Fibroblast of skin of back (primary cell): ENCODE results near the gene KDM4B.
"Not testable (repeated sequence)": the region's sequence is repeated elsewhere in the genome, so short reads cannot be mapped to it uniquely, and the experiment has no call there.

Experiments used
- DNase-seq: peaks from one replicate; pipeline ENCODE4 v3.0.0-alpha.2; 2013

KDM4B gene

DNA sequence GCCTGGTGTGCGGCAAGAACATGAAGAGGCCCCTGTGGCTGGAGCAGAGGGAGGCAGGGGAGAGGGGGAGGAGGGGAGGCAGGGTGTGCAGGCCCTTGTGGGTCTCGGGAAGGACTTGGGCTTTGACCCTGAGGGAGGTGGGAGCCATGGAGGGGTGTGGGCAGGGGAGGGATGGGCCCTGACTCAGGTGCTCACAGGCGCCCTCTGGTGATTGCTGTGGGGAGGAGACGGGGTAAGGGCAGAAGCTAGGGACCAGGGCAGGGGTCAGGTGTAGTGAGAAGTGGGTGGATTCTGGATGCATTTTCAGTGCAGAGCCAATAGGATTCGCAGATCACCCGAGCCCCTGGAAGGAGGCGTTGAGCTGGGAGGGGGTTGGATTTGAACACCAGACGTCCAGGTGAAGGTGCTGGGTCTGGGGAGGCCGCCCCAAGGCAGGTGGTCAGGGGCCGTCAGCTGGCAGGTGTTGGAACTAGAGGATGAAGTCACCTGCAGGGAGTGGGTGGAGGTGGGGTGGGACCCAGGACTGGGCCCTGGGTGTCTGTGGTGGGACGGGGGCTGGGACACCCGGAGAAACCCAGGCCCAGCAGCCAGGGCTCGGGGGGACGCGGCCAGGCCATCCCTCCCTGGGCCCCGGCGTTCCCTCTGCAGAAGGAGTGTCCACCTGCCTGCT is 185.4 kb downstream of the KDM4B start:
- peak; percentile 14 for DNase-seq

DNA sequence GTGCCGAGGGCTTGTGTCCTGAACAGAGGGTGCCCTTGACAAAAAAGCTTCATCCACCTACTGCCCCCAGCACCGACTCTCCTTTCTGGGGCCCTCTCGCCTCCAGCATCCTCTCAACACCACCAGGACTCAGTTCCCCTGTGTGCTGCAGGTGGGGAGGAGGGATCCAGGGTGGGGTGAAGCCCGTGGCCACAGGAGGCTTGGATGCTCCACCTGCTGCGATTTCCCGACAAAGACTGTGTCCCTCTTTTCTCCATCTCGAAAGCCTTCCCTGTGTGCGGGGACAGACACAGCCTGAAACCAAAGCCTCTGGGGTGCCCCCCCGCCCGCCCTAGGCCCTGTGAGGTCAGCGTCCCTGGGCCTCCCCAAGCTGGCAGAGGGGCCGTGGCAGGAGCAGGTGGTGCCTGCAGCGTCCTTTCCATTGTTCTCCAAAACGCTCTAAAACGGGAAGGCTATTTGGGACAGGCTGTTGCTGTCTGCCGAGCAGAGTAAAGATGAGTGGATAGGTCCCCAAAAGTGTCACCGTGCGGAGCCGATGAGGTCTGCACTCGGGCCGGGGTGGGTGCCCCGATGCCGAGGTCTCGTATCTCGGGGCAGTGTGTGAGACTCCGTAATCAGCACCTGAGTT is 186.0 kb downstream of the KDM4B start:
- DNase-seq, result no peak

DNA sequence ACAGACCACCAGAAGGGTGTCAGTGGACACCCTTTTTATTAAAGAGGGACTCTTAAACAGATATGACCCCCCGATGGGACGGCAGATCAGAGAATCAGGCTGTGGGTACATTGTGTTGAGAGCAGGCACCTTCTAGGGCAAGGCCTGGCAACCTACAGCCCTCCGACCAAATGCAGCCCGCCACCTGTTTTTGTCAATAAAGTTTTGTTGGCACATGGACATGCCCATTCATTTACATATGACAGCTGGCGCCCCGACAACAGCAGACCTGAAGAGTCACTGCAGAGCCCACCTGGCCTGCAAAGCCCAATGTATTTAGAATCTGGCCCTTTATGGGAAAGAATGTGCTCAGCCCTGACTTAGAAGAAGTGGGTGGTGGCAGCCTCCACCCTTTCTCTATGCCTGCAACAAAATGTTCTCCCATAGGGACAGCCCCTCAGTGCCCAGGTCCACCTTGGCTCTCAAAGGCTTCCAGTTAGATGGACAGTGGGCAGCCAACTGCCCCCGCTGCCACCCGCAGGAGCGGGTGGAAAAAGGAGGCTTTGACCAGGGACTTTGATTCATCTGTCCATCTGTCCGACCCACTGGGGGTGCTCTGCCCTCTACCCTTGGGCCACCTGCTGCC is 186.8 kb downstream of the KDM4B start:
- DNase-seq, result no peak

DNA sequence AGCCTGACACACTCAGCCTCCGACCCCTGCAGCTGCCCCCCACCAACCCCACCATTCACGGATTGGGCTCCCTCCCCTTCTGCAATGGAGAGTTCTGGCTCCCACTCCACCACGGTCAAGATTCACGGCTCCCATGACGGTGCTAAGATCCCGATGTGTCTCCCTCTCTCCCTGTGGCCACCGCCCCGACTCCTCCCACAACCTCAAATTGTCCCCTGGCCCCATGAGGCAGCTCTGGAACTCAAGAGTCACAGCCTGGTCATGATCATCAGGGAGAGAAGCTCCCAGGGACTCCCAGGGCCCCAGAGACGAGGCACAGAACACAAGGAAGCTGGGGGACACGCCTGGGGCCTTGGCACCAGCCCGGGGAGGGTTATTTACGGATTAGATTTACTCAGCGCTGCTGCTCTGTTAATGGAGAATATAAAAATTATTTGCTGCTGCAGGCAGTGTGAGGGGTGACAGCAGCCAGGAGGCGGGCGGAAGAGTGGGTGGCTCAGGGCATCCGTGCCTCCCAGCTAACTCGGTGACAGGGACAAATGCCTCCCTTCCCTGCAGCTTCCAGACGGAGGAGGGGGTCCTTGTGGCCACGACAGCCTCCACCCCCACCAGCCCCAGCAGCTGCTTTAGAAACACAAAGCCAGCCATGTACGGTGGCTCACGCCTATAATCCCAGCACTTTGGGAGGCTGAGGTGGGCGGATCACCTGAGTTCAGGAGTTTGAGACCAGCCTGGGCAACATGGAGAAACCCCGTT is 187.5 kb downstream of the KDM4B start:
- peak; percentile 38 for DNase-seq

DNA sequence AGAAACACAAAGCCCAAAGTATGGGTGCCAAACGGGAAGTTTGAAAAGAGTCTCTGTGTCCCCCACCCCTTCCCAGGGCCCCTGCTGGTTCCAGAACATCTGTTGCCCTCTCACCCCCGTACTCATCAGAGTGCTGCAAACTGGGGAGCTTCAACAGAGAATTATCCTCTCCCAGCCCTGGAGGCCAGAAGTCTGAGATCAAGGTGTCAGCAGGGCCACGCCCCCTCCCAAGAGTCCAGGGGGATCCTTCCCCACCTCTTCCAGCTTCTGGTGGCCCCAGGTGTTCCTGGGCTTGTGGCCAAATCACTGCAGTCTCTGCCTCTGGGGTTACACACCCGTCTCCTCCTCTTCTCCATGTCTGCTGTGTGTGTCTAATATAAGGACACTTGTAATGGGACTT is 188.3 kb downstream of the KDM4B start:
- no peak for DNase-seq

DNA sequence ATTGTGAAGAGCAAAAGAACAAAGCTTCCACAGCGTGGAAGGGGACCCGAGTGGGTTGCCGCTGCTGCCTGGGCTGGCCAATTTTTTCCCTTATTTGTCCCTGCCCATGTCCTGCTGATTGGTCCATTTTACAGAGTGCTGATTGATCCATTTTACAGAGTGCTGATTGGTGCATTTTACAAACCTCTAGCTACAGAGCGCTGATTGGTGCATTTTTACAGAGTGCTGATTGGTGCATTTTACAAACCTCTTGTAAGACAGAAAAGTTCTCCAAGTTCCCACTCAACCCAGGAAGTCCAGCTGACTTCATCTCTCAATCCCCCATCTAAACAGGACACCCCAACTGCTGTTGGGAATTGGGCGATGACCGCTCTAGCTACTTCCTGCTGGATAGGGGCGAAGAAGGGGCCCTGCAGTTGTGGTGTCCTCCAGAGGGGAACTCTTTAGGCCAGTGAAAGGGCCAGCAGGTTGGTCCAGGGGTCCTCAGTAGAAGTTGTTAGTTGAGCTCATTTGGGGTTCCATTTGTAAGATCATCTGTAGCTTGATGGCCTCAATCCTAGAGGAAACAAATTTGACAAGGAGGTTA is 189.7 kb downstream of the KDM4B start:
- not testable (repeated sequence) for DNase-seq

DNA sequence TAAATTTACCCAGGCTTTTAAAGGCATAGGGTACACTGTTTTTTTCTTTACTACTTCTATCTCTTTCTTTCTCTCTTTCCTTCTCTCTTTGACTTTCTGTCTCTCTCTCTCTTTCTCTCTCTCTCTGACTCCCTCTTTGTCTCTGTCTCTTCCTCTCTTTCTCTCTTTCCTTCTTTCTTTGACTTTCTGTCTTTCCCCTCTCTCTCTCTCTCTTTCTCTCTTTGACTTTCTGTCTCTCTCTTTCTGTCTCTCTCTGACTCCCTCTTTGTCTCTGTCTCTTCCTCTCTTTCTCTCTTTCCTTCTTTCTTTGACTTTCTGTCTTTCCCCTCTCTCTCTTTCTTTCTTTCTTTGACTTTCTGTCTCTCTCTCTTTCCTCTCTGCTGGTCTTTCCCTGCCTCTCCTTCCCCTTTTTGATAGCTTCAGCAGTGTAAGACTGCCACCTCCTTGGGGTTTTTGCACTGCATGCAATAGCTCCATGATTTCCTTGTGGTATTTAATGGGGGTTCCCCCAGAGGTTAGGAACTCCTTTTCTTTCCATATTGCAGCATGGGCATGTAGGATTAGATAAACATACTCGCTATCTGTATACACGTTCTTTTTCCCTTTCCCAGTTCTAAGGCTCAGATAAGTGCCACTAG is 191.4 kb downstream of the KDM4B start:
- DNase-seq, result not testable (repeated sequence)

DNA sequence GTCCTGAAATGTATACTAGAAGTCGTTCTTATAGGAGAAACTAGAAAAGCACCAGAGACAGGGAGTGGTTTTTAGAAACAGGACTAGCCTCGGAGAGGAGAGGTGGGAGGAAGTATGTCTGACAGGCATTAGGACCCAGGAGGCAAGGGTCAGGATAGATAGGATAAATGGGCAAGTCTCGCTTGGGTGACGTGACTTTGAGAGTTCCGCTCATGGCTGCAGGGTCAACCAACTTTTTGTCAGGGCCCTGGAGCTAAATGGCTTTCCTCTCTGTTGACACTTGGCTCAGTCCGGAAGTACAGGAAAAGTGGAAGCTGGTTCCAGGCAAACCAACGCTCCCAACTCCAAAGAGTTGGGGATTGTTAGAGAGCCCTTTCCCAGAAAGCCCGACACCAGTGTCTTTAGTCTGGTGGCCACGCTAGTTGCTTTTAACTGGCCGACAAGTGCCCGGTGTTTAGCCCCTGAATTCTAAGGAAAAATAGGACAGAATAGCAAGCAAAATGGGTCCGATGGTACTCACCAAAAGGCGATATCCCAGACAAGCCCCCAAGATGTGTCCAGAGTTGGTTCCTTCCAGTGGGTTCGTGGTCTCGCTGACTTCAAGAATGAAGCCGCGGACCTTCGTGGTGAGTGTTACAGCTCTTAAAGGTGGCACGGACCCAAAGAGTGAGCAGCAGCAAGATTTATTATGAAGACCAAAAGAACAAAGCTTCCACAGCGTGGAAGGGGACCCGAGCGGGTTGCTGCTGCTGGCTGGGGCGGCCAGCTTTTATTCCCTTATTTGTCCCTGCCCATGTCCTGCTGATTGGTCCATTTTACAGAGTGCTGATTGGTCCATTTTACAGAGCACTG is 196.2 kb downstream of the KDM4B start:
- not testable (repeated sequence) for DNase-seq

DNA sequence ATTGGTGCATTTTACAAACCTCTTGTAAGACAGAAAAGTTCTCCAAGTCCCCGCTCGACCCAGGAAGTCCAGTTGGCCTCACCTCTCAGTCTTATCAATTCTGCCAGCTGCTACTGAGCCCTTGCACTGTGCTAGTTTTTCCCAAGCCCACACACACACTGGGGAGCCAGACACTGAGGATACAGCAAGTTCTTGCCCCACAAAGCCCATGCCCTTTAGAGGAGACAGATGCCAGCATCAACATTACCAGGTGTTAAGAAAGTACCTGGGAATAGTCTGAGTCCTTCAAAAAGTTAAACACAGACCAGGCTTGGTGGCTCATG is 196.7 kb downstream of the KDM4B start:
- no peak for DNase-seq

DNA sequence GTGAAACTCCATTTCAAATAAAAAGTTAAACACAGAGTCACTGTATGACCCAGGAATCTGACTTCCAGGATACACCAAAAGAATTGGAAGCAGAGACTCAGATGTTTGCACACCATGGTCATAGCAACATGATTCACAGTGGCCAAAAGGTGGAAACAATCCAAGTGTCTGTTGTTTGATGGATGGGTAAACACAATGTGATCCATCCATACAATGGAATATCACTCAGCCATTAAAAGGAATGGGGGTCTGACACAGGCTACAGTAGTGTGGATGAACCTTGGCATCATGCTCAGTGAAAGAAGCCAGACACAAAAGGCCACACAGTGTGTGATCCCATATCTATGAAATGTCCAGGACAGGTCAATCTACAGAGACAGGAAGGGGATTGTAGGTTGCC is 197.3 kb downstream of the KDM4B start:
- peak; percentile 66 for DNase-seq

DNA sequence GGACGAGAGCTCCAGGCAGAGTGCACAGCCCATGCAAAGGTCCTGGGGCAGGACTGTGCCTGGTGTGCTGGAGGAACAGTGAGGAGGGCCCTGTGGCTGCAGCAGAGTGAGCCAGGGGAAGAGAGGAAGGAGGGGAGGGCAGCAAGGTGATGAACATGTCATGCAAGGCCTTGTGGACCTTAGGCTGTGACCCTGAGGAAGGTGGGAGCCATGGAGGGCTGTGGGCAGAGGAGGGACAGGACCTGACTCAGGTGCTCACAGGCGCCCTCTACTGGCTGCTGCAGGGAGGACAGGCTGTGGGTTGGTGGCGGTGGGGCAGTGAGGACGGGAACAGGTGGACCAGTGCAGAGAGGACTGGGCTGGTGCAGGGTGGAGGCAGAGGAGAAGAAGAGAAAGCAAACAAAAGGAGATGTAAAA is 201.4 kb downstream of the KDM4B start:
- DNase-seq, result no peak

DNA sequence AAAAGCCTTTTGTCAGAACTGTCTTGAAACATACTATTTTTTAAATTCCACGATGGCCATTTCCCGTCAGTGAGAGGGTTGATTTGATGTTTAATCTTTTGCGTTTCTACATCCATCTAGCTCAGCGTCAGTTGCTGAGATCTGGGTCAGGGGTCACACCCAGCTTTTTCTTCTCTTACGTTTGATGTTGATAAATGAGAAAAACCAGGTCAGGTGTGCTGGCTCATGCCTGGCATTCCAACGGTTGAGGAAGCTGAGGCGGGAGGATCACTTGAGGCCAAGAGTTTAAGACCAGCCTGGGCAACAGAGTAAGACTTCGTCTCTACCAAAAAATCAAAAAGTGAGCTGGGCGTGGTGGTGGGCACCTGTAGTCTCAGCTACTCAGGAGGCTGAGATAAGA is 202.8 kb downstream of the KDM4B start:
- DNase-seq, result no peak

DNA sequence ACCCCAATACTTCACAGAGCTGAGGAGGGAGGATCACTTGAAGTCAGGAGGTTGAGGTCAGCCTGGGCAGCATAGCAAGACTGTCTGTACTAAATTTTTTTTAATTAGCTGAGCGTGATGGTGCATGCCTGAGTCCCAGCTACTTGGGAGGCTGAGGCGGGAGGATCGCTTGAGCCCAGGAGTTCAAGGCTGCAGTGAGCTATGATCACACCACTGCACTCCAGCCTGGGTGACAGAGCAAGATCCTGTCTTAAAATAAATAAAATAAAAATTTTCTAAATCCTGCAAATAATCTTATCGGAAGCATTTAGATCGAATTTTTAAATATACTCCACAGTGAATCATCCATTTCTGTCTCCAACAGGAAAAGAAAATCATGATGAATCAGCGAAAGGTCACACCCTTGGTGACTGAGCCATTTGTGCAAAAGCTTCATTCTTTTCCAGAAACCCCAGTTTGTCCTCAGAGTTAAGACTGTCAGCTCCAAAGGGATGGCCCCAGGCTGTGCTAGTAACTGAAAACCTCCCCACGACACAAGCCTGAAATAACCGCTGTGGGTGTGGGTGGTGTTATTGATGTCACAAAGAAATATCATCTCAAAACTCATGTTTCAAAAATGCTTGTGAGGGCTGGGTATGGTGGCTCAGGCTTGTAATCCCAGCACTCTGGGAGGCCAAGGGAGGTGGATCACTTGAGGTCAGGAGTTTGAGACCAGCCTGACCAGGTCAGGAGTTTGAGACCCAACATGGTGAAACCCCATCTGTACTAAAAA is 204.1 kb downstream of the KDM4B start:
- DNase-seq, result peak; percentile 100

DNA sequence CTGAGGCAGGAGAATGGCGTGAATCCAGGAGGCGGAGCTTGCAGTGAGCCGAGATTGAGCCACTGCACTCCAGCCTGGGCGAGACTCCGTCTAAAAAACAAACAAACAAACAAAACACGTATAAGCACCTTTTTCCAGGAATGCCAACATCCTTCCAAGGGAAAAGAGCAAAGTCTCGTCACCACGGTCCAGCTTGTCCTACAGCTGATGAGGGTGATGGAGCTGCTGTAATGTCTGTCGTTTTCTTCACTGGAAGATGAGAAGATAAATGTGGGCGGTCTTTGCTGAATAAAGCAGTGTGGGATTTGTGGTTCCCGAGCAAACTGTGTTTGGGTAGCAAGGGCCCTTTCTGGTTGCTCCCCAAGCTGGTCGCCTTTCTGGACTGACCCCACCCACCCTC is 205.1 kb downstream of the KDM4B start:
- no peak for DNase-seq

DNA sequence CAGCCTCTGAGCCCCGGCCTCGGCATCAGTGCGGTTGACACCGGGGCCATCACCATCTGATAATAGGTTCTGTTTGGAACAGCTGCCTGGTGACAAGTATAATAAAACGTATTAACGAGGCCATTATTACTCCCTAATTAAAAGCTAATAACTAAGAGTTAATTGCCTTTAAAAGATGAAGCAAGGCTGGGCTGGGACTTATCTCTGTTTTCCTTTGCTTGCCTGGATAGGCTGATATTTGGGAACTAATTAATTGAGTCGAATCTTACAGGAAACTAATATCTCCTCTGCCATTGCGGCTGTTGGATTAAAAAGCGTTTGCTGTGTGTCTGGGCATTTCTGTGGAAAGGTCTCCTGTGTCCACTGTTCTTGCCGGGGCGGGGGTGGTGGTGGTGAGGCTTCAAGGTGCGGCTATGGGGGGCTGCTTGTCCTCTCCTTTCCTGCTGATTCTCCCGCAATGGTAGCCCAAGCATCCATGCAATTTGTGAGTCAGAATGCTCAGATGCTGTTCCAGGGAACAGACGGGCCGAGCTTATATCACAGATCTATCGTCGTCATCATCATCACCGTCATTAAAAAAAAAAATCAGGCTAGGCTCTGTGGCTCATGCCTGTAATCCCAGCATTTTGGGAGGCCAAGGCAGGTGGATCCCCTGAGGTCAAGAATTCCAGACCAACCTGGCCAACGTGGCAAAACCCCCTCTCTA is 209.0 kb downstream of the KDM4B start:
- no peak for DNase-seq

DNA sequence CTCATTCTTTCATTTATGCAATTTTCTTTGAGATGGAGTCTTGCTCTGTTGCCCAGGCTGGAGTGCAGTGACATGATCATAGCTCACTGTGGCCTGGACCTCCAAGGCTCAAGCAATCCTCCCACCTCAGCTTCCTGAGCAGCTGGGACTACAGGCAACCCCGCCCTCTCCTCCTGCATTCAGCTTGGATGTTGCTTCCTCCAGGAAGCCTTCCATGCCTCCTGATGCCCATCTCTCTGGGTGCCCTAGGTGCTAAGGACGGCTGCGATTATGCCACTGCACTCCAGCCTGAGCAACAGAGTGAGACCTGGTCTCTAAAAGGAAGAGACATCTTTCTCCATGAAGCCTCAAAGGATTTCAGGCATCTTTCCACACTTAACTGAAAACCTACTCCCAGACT is 209.9 kb downstream of the KDM4B start:
- no peak for DNase-seq

DNA sequence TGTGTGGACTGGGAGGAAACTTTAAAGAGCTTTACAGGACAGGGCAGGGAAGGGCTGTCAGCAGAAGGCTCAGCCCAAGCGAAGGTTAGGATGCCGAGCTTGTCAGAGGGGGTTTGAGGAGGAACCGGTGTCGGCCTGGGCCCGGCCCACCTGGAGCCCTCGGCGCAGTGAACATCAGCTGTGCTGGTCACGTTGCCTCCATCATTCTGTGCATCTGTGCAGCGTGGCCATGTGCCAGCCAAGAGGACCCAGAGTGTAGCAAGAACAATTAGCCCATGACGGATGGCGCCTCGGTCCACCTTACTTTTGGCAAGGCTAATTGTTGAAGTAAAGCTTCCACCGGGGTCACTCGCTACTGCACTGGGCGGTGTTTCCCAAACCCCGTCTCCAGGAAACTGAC is 210.3 kb downstream of the KDM4B start:
- no peak for DNase-seq

DNA sequence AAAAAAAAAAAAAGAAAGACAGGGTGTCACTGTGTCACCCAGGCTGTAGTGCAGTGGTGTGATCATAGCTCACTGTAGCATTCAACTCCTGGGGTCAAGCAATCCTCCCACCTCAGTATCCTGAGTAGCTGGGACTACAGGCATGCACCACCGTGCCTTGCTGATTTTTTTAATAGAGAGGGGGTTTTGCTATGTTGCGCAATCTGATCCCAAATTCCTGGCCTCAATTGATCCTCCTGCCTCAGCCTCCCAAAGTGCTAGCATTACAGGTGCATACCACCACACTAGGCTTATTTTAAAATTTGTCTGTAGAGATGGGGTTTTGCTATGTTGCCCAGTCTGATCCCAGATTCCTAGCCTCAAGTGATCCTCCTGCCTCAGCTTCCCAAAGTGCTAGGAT is 212.4 kb downstream of the KDM4B start:
- DNase-seq, result no peak

DNA sequence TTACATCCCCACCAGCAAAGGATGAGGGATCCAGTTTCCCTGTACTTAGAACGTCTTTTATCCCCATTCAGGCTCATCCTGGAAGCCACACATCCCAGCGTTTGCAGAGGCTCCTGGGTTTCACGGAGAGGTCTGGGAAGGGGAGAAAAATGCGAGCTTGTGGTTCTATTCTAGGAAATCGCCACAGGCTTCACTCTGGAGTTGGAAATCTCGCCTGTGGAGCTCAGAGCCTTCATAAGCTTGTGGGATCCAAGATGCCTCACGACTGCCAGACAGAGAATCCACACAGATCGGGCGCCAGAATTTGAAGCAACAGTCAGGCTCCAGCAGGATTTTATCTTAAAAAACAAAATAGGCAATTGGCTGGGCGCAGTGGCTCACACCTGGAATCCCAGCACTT is 213.8 kb downstream of the KDM4B start:
- no peak for DNase-seq

DNA sequence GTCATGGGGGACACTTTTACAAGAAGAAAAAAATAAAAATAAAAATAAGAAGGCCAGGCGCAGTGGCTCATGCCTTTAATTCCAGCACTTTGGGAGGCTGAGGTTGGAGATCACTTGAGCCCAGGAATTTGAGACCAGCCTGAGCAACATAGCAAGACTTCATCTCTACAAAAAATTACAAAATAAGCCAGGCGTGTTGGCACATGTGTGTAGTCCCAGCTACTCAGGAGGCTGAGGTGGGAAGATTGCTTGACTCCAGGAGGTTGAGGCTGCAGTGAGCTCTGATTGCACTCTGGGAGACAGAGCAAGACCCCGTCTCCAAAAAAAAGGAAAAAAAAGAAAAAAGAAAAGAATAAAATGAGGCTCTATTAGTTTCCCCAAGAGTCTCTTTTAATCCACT is 214.7 kb downstream of the KDM4B start:
- DNase-seq, result no peak
